HepG2 (cell line): ENCODE data around the gene GATB. TPM values are rescaled to one million over a fixed set of nuclear protein-coding genes. Genes with fewer than 3 reads are reported as not detected.

Source experiments
- ATAC-seq: fragments of 200-7000 bp; cut with Tn5 transposase; 3 replicates; pipeline ENCODE4 v1.9.1; 2020; ENCODE audit warnings: mild to moderate bottlenecking, moderate library complexity
- BruUV-seq: library from RNA; stranded (reverse); fragments of 400-500 nt; replicated peaks from 2 replicates; lab custom pipeline; 2021; lab: Mats Ljungman, UMichigan
- CTCF ChIA-PET: fragments of 300-600 bp; formaldehyde crosslinking; extraction: SDS; loops from one replicate; lab custom pipeline; 2021; ENCODE audit warnings: low total read pairs, inconsistent platforms, low intra/inter-chr PET ratio; lab: Yijun Ruan, JAX
- POLR2A ChIA-PET: fragments of 350-600 bp; sonication (Branson Sonifier 250); formaldehyde crosslinking; loops from one replicate; lab custom pipeline; 2020; ENCODE audit warnings: antibody characterized with exemption, inconsistent platforms; lab: Yijun Ruan, JAX
- DNase-seq: peaks from one replicate; pipeline ENCODE4 v3.0.0-alpha.2; 2015; ENCODE audit warnings: low spot score
- FAIRE-seq: peaks from 3 replicates; lab custom pipeline; 2011; peaks lifted over from hg19 to GRCh38; lab: Jason Lieb, UNC
- H2AFZ ChIP-seq: one replicate; pipeline ENCODE4 v1.6.1; 2011; ENCODE audit warnings: low read length, inconsistent platforms
- H3K27ac ChIP-seq: fragments of 300-600 bp; 3 replicates; pipeline ENCODE4 v1.8.0; 2011; ENCODE audit warnings: mixed run types, mild to moderate bottlenecking, mixed read lengths, low read length, inconsistent platforms; ENCODE audit not compliant: insufficient read depth; ENCODE audit errors: extremely low read length
- H3K27me3 ChIP-seq, 2 experiments: fragments of 200-600 bp in 1 of 2; 2 replicates in 1 of 2; 3 replicates in 1 of 2; pipeline versions ENCODE4 v1.6.0 to v1.8.0; 2011; ENCODE audit warnings: low read length in 2 of 2, mild to moderate bottlenecking in 2 of 2, moderate library complexity in 2 of 2, inconsistent platforms in 1 of 2; ENCODE audit not compliant: insufficient read depth in 2 of 2, control insufficient read depth in 1 of 2
- H3K36me3 ChIP-seq, 2 experiments: fragments of 200-600 bp in 1 of 2; replicated peaks in 1 of 2; 2 replicates in 1 of 2; 3 replicates in 1 of 2; pipeline versions ENCODE4 v1.5.1 to v1.8.0; 2011; ENCODE audit warnings: low read length in 2 of 2, inconsistent platforms in 1 of 2; ENCODE audit not compliant: insufficient read depth in 2 of 2, control insufficient read depth in 1 of 2
- H3K4me1 ChIP-seq: 2 replicates; pipeline ENCODE4 v1.5.1; 2012; ENCODE audit warnings: low read length, inconsistent platforms; ENCODE audit not compliant: insufficient read depth
- H3K4me2 ChIP-seq: 2 replicates; pipeline ENCODE4 v1.6.0; 2011; ENCODE audit warnings: low read depth, low read length, inconsistent platforms
- H3K4me3 ChIP-seq, 3 experiments: fragments of 200-600 bp in 1 of 3; sonication (generic), shearing (Covaris generic) in 1 of 3; replicated peaks in 1 of 3; 2 replicates each; pipeline ENCODE4 v1.5.1; 2011 to 2016; ENCODE audit warnings: low read length in 3 of 3, inconsistent platforms in 2 of 3, low read depth in 2 of 3, mild to moderate bottlenecking in 2 of 3, control low read depth in 1 of 3, mixed read lengths in 1 of 3; ENCODE audit not compliant: insufficient read depth in 1 of 3
- H3K79me2 ChIP-seq: one replicate; pipeline ENCODE4 v1.6.1; 2011; ENCODE audit warnings: low read length, inconsistent platforms; ENCODE audit not compliant: insufficient read depth
- H3K9ac ChIP-seq: 2 replicates; pipeline ENCODE4 v1.6.0; 2011; ENCODE audit warnings: mild to moderate bottlenecking, low read depth, low read length, inconsistent platforms; ENCODE audit not compliant: insufficient read depth
- H3K9me3 ChIP-seq: 2 replicates; pipeline ENCODE4 v1.5.1; 2012; ENCODE audit warnings: mild to moderate bottlenecking, low read length
- H4K20me1 ChIP-seq: 2 replicates; pipeline ENCODE4 v1.6.0; 2011; ENCODE audit warnings: inconsistent platforms, mild to moderate bottlenecking, low read length, moderate library complexity; ENCODE audit not compliant: insufficient read depth
- CEBPG ChIP-seq: IDR thresholded peaks from 2 replicates; pipeline ENCODE4 v1.6.1; 2016
- ESRRA ChIP-seq: sonication (generic); formaldehyde crosslinking; IDR thresholded peaks from 2 replicates; pipeline ENCODE4 v1.5.1; 2020; ENCODE audit warnings: mild to moderate bottlenecking, low read depth, missing genetic modification reagents
- GATA4 ChIP-seq: sonication (generic); IDR thresholded peaks from 2 replicates; pipeline ENCODE4 v1.6.1; 2016; ENCODE audit warnings: antibody characterized with exemption, low read depth, borderline replicate concordance
- MED1 ChIP-seq: sonication (generic); formaldehyde crosslinking; IDR thresholded peaks from 2 replicates; pipeline ENCODE4 v1.4.0; 2020; ENCODE audit warnings: missing genetic modification reagents
- MIER2 ChIP-seq: IDR thresholded peaks from 2 replicates; pipeline ENCODE4 v1.6.1; 2016; ENCODE audit warnings: missing biosample characterization, missing genetic modification reagents
- SMAD9 ChIP-seq: sonication (generic); formaldehyde crosslinking; IDR thresholded peaks from 2 replicates; pipeline ENCODE4 v1.5.1; 2020; ENCODE audit warnings: mild to moderate bottlenecking, missing genetic modification reagents
- ZNF616 ChIP-seq: sonication (generic); formaldehyde crosslinking; IDR thresholded peaks from 2 replicates; pipeline ENCODE4 v1.5.0; 2020; ENCODE audit warnings: low read depth, mild to moderate bottlenecking, missing genetic modification reagents
- ZNF720 ChIP-seq: sonication (generic); formaldehyde crosslinking; IDR thresholded peaks from 2 replicates; pipeline ENCODE4 v1.4.0; 2020; ENCODE audit warnings: missing genetic modification reagents
- WGBS: methylation state at CpG from one replicate; pipeline ENCODE4 v1.1.6; 2017; ENCODE audit warnings: low lambda C conversion rate; 5-methylcytosine and 5-hydroxymethylcytosine counted together
- in situ Hi-C: cut with HindIII; loops from 2 replicates; pipeline ENCODE4 v1.10.0; 2017; ENCODE audit warnings: low pct_unique_long_range_greater_than_20kb; ENCODE audit not compliant: extremely low pct_ligation_motif_present
- intact Hi-C: fragments of 100-400 bp; cut with micrococcal nuclease; formaldehyde crosslinking; loops from one replicate; pipeline ENCODE4 v1.10.0; 2022; ENCODE audit not compliant: unreplicated experiment
- polyA plus RNA-seq, 8 experiments: library from polyadenylated mRNA; depleted of rRNA in 3 of 8; stranded (reverse) in 7 of 8; unstranded in 1 of 8; fragments of >200 nt; fragmentation: Illumina TruSeq in 4 of 8; extraction: Trizol in 4 of 8; gene quantifications; 2 replicates each; pipeline versions ENCODE4 v1.2.1 to v1.2.3, GENCODE V29; 2011 to 2016; ENCODE audit warnings: low read depth in 4 of 8, missing spikeins in 1 of 8, mixed read lengths in 1 of 8; ENCODE audit not compliant: insufficient read depth in 1 of 8
- total RNA-seq, 5 experiments: library from RNA; depleted of rRNA; stranded (reverse); fragments of >200 nt; fragmentation: Illumina TruSeq; extraction: Trizol; gene quantifications; 2 replicates each; pipeline ENCODE4 v1.2.3, GENCODE V29; 2016; ENCODE audit warnings: low read depth in 1 of 5
- TF ChIP-seq, protein P1 (sequence below): sonication (generic); formaldehyde crosslinking; IDR thresholded peaks from 2 replicates; pipeline ENCODE4 v1.8.0; 2022; ENCODE audit warnings: mild to moderate bottlenecking, missing genetic modification reagents, borderline replicate concordance
- TF ChIP-seq, protein P2 (sequence below): sonication (generic); formaldehyde crosslinking; IDR thresholded peaks from 2 replicates; pipeline ENCODE4 v1.5.1; 2020; ENCODE audit warnings: mild to moderate bottlenecking, missing genetic modification reagents, borderline replicate concordance
- TF ChIP-seq, protein P3 (sequence below): IDR thresholded peaks from 2 replicates; pipeline ENCODE4 v1.6.1; 2016

Gene GATB
- total and polyA plus RNA-seq, 2 of the 13 experiments (the other 11 are each of a cell fraction or from before 2014, with no cell fraction given), result 32.3 to 32.4 TPM

DNA sequence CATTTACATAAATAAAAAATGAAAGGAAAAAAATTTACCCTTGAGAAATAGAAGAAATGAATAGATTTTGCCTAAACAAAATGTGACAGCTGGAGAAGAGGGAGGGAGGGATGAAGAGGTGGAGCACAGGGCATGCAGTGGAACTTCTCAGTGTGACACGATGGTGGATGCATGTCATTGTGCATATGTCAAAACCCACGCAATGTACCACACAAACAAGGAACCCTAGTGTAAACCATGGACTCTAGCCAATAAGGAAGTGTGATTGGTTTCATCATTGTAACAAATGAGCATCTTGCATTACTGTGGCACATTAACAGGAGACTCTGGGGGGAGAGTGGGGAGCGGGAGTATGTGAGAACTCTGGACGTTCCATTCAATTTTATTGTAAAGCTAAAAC lies 58.6 kb downstream of the GATB start:
- H3K79me2 ChIP-seq, result no peaks in the 10 kb centered on the region
- TF ChIP-seq, protein P1, sequence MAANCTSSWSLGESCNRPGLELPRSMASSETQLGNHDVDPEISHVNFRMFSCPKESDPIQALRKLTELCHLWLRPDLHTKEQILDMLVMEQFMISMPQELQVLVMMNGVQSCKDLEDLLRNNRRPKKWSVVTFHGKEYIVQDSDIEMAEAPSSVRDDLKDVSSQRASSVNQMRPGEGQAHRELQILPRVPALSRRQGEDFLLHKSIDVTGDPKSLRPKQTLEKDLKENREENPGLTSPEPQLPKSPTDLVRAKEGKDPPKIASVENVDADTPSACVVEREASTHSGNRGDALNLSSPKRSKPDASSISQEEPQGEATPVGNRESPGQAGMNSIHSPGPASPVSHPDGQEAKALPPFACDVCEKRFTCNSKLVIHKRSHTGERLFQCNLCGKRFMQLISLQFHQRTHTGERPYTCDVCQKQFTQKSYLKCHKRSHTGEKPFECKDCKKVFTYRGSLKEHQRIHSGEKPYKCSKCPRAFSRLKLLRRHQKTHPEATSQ (CRISPR knock-in tag), result no peak
- TF ChIP-seq GATA4 (no peak), ZNF720 (CRISPR knock-in tag) (no peak), ZNF616 (CRISPR knock-in tag) (no peak), MIER2 (CRISPR knock-in tag) (no peak)
- no peak overlapping the region for H3K4me2 ChIP-seq
- H3K36me3 ChIP-seq, result peaks cover 7 to 29% of the 10 kb centered on the region in 2 experiments; a peak in 4 of 5 replicates
- in situ Hi-C loops, result no loop called here
- intact Hi-C loops, result no loop called here
- H2AFZ ChIP-seq, result no peak overlapping the region
- DNase-seq (no peak), ATAC-seq (no peak), FAIRE-seq (no peak)
- no peaks in the 10 kb centered on the region for H3K4me1 ChIP-seq
- H4K20me1 ChIP-seq, result no peaks in the 10 kb centered on the region
- H3K27ac ChIP-seq, result no peak overlapping the region
- H3K4me3 ChIP-seq, result no peak overlapping the region
- 97% methylated on average over 4 of the region's 4 CpGs for WGBS
- ChIA-PET CTCF (no interaction called here), POLR2A (no interaction called here)
- H3K9ac ChIP-seq, result no peak overlapping the region
- no peaks in the 10 kb centered on the region for H3K9me3 ChIP-seq
- H3K27me3 ChIP-seq, result no peaks in the 10 kb centered on the region
- no TSS peak for BruUV-seq

DNA sequence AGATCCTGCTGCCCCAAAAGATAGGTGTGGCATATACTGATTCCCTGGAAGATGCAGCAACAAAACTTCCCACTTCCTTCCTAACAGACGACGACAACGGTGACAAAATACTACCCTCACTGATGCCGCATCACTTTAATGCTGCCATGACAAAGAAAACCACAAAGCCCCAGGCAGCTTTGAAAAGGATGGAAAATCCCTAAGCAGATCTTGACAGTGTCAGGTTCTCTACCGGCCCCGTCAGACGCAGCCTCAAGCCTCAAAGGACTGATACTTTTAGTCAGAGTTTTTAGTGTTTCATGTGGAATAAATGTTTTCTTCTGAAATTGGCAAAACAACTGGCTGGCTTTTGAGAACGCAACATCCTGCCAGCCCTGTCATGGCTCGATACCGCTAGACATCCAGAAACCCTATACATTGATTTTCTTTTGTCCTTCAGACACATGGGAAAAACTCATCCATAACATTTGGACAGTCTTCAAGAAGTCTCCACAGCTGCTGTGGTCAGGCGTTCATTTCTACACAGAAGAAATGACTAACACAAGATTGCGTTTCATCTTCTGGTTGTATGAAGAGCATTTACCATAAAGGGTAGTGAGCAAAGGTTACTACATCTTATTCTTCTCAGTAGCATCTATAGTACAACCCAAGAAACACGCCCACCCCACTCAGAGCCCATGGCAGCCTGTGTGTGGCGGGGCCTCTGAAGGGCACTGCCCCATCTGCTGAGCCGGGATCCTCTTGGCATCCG lies 60.1 kb downstream of the GATB start:
- Histone ChIP-seq H3K27me3 (no peaks in the 10 kb centered on the region), H3K9ac (no peak overlapping the region), H3K79me2 (no peaks in the 10 kb centered on the region), H2AFZ (no peak overlapping the region), H3K27ac (no peak overlapping the region), H3K4me2 (no peak overlapping the region), H3K36me3 (peaks cover 7 to 18% of the 10 kb centered on the region in 2 experiments; a peak in 4 of 5 replicates), H4K20me1 (no peaks in the 10 kb centered on the region), H3K9me3 (no peaks in the 10 kb centered on the region), H3K4me3 (no peak overlapping the region), H3K4me1 (no peaks in the 10 kb centered on the region)
- FAIRE-seq (no peak), DNase-seq (no peak), ATAC-seq (no peak)
- 94% methylated on average over 13 of the region's 16 CpGs for WGBS
- no TSS peak for BruUV-seq
- ChIA-PET POLR2A (no interaction called here), CTCF (no interaction called here)
- intact Hi-C loops, result no loop called here
- in situ Hi-C loops, result no loop called here
- TF ChIP-seq CEBPG, result no peak
- TF ChIP-seq, protein P2, sequence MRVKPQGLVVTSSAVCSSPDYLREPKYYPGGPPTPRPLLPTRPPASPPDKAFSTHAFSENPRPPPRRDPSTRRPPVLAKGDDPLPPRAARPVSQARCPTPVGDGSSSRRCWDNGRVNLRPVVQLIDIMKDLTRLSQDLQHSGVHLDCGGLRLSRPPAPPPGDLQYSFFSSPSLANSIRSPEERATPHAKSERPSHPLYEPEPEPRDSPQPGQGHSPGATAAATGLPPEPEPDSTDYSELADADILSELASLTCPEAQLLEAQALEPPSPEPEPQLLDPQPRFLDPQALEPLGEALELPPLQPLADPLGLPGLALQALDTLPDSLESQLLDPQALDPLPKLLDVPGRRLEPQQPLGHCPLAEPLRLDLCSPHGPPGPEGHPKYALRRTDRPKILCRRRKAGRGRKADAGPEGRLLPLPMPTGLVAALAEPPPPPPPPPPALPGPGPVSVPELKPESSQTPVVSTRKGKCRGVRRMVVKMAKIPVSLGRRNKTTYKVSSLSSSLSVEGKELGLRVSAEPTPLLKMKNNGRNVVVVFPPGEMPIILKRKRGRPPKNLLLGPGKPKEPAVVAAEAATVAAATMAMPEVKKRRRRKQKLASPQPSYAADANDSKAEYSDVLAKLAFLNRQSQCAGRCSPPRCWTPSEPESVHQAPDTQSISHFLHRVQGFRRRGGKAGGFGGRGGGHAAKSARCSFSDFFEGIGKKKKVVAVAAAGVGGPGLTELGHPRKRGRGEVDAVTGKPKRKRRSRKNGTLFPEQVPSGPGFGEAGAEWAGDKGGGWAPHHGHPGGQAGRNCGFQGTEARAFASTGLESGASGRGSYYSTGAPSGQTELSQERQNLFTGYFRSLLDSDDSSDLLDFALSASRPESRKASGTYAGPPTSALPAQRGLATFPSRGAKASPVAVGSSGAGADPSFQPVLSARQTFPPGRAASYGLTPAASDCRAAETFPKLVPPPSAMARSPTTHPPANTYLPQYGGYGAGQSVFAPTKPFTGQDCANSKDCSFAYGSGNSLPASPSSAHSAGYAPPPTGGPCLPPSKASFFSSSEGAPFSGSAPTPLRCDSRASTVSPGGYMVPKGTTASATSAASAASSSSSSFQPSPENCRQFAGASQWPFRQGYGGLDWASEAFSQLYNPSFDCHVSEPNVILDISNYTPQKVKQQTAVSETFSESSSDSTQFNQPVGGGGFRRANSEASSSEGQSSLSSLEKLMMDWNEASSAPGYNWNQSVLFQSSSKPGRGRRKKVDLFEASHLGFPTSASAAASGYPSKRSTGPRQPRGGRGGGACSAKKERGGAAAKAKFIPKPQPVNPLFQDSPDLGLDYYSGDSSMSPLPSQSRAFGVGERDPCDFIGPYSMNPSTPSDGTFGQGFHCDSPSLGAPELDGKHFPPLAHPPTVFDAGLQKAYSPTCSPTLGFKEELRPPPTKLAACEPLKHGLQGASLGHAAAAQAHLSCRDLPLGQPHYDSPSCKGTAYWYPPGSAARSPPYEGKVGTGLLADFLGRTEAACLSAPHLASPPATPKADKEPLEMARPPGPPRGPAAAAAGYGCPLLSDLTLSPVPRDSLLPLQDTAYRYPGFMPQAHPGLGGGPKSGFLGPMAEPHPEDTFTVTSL (CRISPR knock-in tag), result no peak
- TF ChIP-seq SMAD9 (CRISPR knock-in tag), result no peak
- TF ChIP-seq MED1 (CRISPR knock-in tag), result no peak
- no peak for TF ChIP-seq ESRRA (CRISPR knock-in tag)
- TF ChIP-seq, protein P3, sequence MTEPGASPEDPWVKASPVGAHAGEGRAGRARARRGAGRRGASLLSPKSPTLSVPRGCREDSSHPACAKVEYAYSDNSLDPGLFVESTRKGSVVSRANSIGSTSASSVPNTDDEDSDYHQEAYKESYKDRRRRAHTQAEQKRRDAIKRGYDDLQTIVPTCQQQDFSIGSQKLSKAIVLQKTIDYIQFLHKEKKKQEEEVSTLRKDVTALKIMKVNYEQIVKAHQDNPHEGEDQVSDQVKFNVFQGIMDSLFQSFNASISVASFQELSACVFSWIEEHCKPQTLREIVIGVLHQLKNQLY (CRISPR knock-in tag), result no peak
